ENCODE results near the gene CLMN.

GRCh38 chr14:95255487-95255886 is 64.2 kb downstream of the CLMN start:
- TF ChIP-seq CTCF (conservative IDR thresholded peaks at IDR 0.05; ENCODE audit: low read depth, low read length) (no peak), EZH2 (IDR thresholded peaks at IDR 0.05; ENCODE audit: borderline replicate concordance, low read depth, low read length, poor library complexity, severe bottlenecking) (no peak)
